Kidney (tissue), 14 donors: ENCODE measurements around the gene ESRP2. TPM values are rescaled to one million over a fixed set of nuclear protein-coding genes. Genes with fewer than 3 reads are reported as not detected.

Experiments
- DNase-seq, 5 donors: peaks; one replicate each; pipeline ENCODE4 v3.0.0-alpha.2; 2013 to 2020
- FAIRE-seq: peaks from 2 replicates; lab custom pipeline; 2012; peaks lifted over from hg19 to GRCh38; lab: Jason Lieb, UNC
- H3K27ac ChIP-seq, 2 donors: one replicate each; pipeline ENCODE4 v1.7.0; 2013; ENCODE audit warnings: low read depth in 2 of 2, low read length in 2 of 2, inconsistent platforms in 1 of 2
- H3K27me3 ChIP-seq: one replicate; pipeline ENCODE4 v1.7.1; 2013; ENCODE audit warnings: low read length, inconsistent platforms; ENCODE audit not compliant: control insufficient read depth, insufficient read depth
- H3K36me3 ChIP-seq, 3 donors: one replicate each; pipeline versions ENCODE4 v1.7.0 to v1.7.1; 2013; ENCODE audit warnings: low read length in 3 of 3, control low read depth in 1 of 3, inconsistent platforms in 1 of 3; ENCODE audit not compliant: insufficient read depth in 3 of 3, control insufficient read depth in 2 of 3
- H3K4me1 ChIP-seq, 3 donors: one replicate each; pipeline versions ENCODE4 v1.7.0 to v1.7.1; 2013; ENCODE audit warnings: low read length in 3 of 3, inconsistent platforms in 1 of 3, low read depth in 1 of 3; ENCODE audit not compliant: control insufficient read depth in 2 of 3, insufficient read depth in 2 of 3
- H3K4me3 ChIP-seq, 3 donors: one replicate each; pipeline versions ENCODE4 v1.7.0 to v1.8.1; 2013; ENCODE audit warnings: low read length in 3 of 3, control low read depth in 1 of 3, inconsistent platforms in 1 of 3
- H3K9ac ChIP-seq, 3 donors: one replicate each; pipeline versions ENCODE4 v1.7.0 to v1.7.1; 2013; ENCODE audit warnings: low read length in 3 of 3, control low read depth in 1 of 3, inconsistent platforms in 1 of 3
- H3K9me3 ChIP-seq, 3 donors: one replicate each; pipeline versions ENCODE4 v1.7.0 to v1.7.1; 2013; ENCODE audit warnings: low read length in 3 of 3, control low read depth in 1 of 3, inconsistent platforms in 1 of 3; ENCODE audit not compliant: control insufficient read depth in 2 of 3, insufficient read depth in 1 of 3
- CTCF ChIP-seq: IDR thresholded peaks from 3 replicates; pipeline ENCODE4 v1.5.1; 2012; ENCODE audit warnings: mild to moderate bottlenecking, moderate library complexity, borderline replicate concordance; ENCODE audit not compliant: insufficient read depth; ENCODE audit errors: extremely low read depth
- intact Hi-C: fragments of 100-400 bp; cut with DNase I; formaldehyde crosslinking; loops from one replicate; pipeline ENCODE4 v1.11.1; 2022
- polyA plus RNA-seq: library from polyadenylated mRNA; stranded (reverse); fragments of 350-450 nt; fragmentation: Illumina TruSeq; extraction: RNeasy Lipid Tissue Mini Kit (QIAGEN cat#74804); gene quantifications from one replicate; pipeline ENCODE4 v1.2.3, GENCODE V29; 2014; ENCODE audit warnings: low read depth, low replicate concordance; ENCODE audit not compliant: insufficient read depth
- total RNA-seq: library from RNA; stranded (reverse); fragmentation: NEBNext Ultra II Directional; extraction: Animal tissue kit (Norgen Biotek cat#: 25700); gene quantifications from one replicate; pipeline ENCODE4 v1.2.1, GENCODE V29; 2021
- donor health status: control.
- donor health status: control.
- donor health status: control.
- donor health status: control.
- donor health status: control.
- donor health status: DM: yes; HTN: yes; CAD: no.
- donor health status: Normal renal cell carcinoma (clear cell type).

The ESRP2 gene
- total and polyA plus RNA-seq, 2 donors from 2014 or later, result 19.1 to 32.9 TPM

GRCh38 chr16:68226116-68226515 lies 9.8 kb downstream of the ESRP2 start:
- Histone ChIP-seq H3K4me3 (no peak overlapping the region), H3K4me1 (peaks cover 0 to 12% (median 6%) of the 10 kb centered on the region in 3 donors), H3K9ac (no peak overlapping the region), H3K27ac (no peak overlapping the region), H3K27me3 (no peaks in the 10 kb centered on the region), H3K36me3 (peaks cover 3 to 15% (median 12%) of the 10 kb centered on the region in 3 donors), H3K9me3 (no peaks in the 10 kb centered on the region)
- no peak for TF ChIP-seq CTCF
- intact Hi-C loops, result no loop called here
- FAIRE-seq (no peak), DNase-seq (no peak)

DNA sequence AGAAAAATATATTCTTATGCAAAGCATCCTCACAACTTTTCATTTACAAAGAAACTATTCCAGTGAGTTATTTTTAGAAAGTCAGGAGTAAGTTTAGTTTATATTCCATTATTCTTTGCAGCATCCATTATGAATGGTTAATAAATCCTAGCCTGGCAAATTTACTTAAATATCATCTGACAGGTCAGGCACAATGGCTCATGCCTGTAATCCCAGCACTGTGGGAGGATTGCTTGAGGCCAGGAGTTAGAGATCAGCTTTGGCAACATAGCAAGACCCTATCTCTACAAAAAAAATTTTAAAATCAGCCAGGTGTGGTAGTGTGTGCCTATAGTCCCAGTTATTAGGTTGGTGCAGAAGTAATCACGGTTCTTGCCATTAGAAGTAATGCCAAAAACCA lies 12.9 kb downstream of the ESRP2 start:
- no peak overlapping the region for H3K4me3 ChIP-seq
- H3K9ac ChIP-seq, result no peak overlapping the region
- peaks cover 0 to 4% (median 3%) of the 10 kb centered on the region in 3 donors for H3K36me3 ChIP-seq
- peaks cover 0 to 7% (median 6%) of the 10 kb centered on the region in 3 donors for H3K4me1 ChIP-seq
- H3K27ac ChIP-seq, result no peak overlapping the region
- no peaks in the 10 kb centered on the region for H3K9me3 ChIP-seq
- no peak for TF ChIP-seq CTCF
- no peak for DNase-seq
- FAIRE-seq, result no peak
- intact Hi-C loops, result no loop called here
- no peaks in the 10 kb centered on the region for H3K27me3 ChIP-seq

DNA sequence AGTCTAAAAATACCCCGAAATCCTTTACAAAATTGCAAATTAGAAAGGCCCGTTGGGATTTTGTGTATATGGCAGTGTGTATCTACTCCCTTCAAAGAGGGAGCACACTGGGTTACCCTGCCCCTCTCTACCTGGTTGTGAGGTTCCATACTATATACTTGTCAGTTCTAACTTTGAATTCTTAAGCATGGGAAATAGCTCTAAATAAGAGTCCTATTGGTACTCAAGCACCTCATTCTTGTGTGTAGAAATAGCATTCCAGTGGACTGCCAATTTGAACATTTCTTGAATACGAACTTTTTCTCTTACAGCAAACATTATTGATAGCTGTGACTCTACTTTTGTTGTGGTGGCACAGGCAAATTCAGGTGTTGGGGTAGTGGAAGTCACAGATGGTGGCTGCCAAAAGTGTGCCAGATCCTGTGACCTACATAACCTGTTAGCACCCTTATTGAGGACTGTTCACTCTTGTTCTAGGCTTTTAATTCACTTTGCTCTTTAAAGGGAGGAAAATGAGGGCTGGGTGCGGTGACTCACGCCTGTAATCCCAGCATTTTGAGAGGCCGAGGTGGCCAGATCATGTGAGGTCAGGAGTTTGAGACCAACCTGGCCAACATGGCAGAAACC lies 16.1 kb downstream of the ESRP2 start:
- Histone ChIP-seq H3K27me3 (no peaks in the 10 kb centered on the region), H3K4me1 (no peaks in the 10 kb centered on the region), H3K9me3 (no peaks in the 10 kb centered on the region), H3K36me3 (peaks cover 0 to 5% (median 0%) of the 10 kb centered on the region in 3 donors), H3K4me3 (no peak overlapping the region), H3K27ac (no peak overlapping the region), H3K9ac (no peak overlapping the region)
- DNase-seq, result no peak
- no peak for TF ChIP-seq CTCF
- intact Hi-C loops, result loop anchor here (10.0 kb wide), 1 partner anchor 125 kb away; no protein-coding TSS in a partner anchor
- FAIRE-seq, result no peak
